HG03354 (cell line): ENCODE measurements around the gene SYNGR1.
"Not testable (repeated sequence)": the region's sequence is repeated elsewhere in the genome, so short reads cannot be mapped to it uniquely, and the experiment has no call there.

ENCODE experiments used
- ATAC-seq: cut with Tn5 transposase; IDR thresholded peaks from one replicate; pipeline ENCODE4 v1.9.1; 2021; ENCODE audit warnings: mild to moderate bottlenecking; ENCODE audit not compliant: unreplicated experiment, poor library complexity, severe bottlenecking

Gene SYNGR1

DNA sequence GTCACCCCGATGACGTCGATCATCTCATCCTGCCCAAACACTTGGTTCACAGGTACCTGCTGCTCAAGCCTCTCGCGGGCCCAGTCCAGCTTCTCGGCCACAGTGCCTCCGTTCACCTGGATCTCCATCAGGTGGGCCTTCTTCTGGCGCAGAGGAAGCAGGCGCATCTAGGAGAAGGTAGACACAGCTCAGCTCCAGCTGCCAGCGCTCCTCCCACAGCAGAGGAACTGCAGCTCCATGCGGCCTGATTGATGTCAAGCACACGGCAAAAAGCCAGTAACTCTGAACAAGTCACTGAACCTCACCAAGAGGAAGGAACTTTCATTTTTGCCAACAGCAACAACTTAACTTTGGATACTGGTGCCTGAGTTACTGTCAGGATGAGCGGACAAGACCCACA, 34.4 kb upstream of the SYNGR1 start:
- no peak for ATAC-seq

DNA sequence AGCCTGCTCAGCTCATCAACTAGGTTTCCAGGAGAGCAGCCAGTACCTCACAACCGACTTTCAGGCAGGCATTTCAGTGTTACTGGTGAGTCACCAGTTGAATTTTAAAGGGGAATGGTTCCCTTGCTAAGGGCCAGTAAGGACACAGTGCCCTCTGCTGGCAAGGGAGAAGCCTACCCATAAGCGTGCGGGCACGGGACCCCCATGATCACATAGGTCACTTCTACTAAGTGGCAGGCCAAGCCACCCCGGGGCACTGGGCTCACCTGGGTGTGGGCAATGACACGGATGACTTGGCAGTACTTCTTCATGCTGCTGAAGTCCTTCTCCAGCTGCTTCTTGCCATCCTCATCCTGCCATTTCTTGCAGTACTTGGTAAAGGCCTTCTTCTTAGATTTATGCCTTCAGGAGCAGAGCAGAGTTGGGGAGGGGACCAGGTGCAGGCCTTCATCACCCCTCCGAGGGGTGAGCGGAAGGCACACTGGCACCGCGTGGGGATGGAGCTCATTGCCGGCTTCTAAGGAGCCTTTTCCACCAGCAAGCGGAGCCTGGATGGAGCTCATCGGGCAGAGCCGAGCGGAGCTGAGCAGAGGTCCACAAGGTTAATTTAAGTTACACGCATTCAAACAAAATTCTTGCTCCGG, 33.2 kb upstream of the SYNGR1 start:
- ATAC-seq, result no peak

DNA sequence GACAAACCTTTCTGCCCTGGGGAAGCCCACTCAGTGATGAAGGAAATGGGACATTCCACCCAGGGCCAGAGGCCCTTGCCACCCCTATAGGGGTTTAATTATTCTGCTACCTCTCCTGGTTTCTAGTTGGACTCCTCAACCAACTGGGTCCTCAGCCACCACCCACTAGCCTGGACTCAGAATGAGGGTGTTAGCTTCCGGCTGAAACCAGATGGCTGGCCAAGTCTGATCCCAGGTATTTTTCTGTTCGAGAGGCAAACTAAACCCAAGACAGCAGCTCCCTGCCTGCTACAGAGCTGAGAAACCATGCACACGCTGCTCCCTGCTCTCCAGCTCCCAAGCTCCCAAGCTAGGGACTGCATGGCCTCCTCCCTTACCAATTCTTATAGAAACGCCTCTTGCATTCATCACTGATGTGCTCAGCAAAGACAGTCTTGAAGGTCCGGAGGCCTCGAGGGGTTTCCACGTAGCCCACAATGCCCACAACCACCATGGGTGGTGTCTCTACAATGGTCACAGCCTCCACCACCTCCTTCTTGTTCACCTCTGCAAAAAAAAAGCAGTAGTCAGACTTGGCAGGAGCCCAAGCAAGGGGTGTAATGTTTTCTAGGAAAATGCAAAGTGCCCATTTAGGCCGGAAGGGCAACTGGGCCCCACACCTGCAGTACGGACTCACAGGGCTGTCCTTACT, 32.6 kb upstream of the SYNGR1 start:
- no peak for ATAC-seq

DNA sequence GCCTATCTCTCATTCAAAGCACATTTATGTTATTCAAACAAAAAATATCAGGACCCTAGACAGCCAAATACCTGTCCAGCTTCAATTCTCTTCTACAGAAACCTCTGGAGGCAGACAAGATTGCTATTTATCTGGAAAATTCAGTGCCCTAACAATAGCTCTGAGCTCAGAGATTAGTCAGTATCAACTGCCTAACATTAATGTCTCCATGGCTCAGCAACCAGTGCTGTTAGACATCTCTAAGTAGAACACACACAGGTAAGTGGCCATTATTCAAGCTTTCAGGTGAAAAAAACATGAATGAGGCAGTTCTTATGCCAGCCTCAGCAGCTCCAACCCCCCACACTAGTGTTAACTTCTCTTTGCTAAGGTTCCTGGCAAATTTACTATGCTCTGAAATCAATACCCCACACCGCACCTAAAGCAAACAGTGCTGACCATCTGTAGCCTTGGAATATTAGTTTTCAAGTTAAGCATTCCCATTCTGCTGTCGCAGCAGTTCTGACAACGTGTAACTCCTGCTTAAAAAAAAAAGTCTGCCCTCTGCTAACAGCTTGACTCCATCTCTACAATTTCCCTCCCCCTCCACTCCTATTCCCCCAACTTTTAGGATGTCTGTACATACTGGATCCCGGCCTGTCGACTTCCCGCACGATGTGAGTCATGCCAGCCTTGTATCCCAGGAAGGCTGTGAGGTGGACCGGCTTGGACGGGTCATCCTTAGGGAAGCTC, 31.9 kb upstream of the SYNGR1 start:
- no peak for ATAC-seq

DNA sequence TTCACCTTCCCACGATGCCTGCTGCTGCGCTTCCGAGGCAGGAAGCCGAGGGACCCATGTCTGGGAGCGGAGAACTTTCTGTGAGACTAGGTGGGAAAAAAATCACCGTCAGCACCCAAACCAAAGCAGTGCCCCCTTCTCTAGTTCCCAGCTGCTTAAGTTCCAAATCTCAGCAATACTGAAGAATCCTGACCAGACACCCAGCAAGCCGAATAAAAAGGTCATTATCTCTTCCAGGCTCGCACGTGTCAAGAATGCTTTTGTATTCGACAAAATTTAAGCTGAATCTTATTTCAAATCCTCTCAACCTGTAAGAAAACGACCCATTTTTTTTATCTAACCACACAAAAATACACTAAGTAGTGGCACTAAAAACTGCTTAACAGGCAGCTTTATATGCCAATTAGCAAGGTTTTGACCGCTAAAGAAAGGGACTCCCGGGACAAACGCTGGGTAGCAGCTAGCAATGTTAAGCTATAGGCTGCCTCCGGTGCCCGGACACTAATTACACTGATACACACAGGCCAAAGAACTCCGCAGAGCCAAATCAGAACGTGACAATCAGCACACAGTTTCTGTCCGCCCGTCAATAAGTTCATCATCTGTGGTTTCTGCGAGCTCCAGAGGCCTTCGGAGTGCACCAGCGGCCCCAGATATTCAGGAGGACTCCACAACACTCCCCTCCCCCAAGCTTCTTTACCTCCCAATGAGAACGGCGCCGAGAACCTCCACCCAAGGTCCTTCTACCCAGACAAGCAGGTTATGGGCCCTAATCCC, 31.1 kb upstream of the SYNGR1 start:
- no peak for ATAC-seq

DNA sequence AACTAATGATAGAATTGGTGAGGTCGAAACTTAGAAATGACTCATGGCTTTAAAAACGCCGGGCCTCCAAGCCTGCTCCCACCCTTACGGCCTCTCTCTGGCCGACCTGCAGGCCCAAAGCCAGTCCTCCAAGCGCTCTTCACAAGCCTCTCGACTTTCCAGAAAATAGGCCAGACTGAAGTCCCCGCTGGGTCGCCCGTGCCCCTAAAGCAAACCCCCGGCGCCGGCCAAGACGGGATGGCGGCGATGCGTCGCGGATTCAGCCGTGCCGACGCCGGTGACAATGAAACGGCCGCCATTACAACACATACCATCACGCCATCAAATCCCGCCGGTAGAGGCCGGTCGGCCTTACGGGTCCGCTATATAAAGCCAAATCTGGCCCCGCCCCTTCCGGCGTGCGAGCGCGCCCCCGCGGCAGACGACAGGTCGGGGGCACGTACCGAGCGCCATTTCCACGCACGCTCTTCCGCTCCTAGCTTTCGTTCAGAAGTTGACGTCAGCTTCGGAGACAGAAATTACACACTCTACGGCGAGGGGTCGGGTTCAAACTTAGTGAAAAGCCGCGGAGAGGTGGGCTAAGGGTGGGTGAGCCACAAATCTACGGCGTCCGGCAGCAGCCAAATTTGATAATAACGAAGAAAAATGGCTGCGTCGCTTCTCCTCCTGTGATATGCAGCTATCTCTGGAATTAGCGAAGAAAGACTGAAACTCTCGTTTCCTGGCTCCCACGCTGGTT, 30.3 kb upstream of the SYNGR1 start, which contains the start of gene RPL3:
TSS of gene RPL3 (minus strand) at position 340 of the 739 bp plus-strand sequence. CDS start at position 314, 26 bp downstream.
- ATAC-seq, result peak; percentile 79

- ATAC-seq, result not testable (repeated sequence)
Observed at GRCh38 chr22:39320616-39321029, 29.2 kb upstream of the SYNGR1 start.

DNA sequence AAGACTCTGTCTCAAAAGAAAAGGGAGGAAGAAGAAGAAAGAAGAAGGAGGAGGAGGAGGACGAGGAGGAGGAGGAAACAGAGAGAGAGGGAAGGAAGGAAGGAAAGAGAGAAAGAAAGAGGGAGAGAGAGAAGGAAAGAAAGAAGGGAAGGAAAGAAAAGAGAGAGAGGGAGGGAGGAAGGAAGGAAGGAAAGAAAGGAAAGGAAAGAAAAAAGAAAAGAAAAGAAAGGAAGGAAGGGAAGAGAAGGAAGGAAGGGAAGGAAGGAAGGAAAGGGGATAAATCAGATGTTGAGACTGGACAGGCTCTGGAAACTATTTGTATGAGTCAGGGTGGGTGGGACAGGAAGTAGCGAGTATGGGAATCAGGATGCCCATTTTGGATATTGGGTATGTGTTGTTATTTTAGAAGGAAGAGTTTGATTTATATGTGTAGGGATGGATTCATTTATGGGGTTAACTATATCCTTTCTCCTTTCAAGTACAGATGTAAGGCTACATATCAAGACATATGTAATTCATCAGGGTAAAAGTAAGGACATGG, 24.3 kb upstream of the SYNGR1 start:
- no peak for ATAC-seq

- ATAC-seq, result no peak
Observed at GRCh38 chr22:39327995-39328754, 21.6 kb upstream of the SYNGR1 start.

- not testable (repeated sequence) for ATAC-seq
Observed at GRCh38 chr22:39330553-39330952, 19.2 kb upstream of the SYNGR1 start.

- ATAC-seq, result peak; percentile 57
Observed at GRCh38 chr22:39332441-39333064, 17.2 kb upstream of the SYNGR1 start.

GRCh38 chr22:39336411-39336810, 13.4 kb upstream of the SYNGR1 start:
- no peak for ATAC-seq

DNA sequence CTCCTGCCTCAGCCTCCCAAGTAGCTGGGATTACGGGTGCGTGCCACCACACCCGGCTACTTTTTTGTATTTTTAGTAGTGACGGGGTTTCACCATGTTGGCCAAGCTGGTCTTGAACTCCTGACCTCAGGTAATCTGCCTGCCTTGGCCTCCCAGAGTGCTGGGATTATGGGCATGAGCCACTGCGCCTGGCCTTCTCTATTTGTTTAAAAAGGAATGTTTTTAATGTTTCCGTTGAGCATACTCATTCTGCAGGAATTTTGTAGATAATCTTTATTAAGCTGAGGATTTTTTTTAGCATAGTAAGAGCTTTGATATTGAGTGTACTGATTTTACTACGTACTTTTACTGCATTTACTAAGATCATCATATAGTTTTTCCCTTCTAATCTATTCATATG, 10.0 kb upstream of the SYNGR1 start:
- ATAC-seq, result not testable (repeated sequence)

- no peak for ATAC-seq
Observed at GRCh38 chr22:39341179-39341578, 8.6 kb upstream of the SYNGR1 start.

DNA sequence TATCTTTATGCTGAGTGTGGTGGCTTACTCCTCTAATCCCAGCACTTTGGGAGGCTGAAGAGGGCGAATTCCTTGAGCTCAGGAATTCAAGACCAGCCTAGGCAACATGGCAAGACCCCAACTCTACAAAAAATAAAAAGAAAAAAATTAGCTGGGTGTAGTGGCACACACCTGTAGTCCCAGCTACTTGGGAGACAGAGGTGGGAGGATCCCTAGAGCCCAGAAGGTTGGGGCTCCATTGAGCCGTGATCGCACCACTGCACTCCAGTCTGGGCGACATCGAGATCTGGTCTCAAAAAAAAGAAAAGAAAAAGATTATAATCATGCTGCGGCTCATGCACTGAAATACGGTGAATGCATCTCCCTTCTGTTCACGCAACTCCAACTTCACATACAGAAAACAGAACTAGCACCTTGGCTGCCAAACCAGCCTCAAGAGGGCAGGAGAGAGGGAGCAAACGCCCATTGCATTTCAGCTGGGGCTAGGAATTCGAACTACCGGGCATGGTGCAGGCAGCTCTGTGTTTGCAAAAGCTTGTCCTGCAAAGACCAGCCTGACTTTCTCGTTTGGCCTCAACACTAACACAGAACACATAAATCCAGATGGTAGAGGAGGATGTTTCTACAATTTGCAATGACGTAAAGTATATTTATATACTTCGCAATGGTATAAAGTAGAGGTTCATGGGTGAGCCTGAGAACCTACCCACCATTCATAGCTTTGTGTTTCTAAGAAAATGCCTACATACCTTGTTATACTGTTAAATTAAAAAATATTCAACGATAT, 6.3 kb upstream of the SYNGR1 start:
- no peak for ATAC-seq

DNA sequence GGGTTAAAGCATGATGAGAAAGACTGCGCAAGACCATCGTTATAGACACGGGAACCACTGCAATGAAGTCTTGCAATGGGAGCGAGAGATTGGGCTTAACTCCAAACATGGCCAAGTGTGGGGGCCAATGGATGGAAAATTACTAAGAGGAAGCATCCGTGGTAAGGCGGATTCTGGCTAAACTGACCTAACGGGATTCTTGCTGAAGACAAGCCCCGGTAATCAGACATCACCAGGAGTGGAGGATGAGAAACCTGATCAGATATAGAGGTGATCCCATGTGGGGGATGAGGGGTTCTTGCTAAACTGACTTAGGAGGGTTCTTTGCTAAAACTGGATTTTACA, 5.8 kb upstream of the SYNGR1 start:
- ATAC-seq, result no peak

DNA sequence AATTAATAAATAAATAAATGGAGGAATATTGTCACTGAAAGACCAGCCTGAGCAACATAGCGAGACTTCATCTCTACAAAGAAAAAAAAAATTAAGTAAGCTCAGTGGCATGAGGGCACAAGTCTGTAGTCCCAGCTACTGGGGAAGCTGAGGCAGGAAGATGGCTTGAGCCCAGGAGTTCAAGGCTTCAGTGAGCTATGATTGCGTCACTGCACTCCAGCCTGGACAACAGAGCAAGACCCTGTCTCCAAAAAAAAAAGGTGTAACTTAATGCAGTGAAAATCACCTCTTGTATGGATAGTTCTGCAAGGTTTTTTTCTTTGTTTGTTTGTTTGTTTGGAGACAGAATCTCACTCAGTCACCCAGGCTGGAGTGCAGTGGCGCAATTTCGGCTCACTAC, 4.6 kb upstream of the SYNGR1 start:
- ATAC-seq, result no peak
